ENCODE measurements around the gene RARS1.

DNA sequence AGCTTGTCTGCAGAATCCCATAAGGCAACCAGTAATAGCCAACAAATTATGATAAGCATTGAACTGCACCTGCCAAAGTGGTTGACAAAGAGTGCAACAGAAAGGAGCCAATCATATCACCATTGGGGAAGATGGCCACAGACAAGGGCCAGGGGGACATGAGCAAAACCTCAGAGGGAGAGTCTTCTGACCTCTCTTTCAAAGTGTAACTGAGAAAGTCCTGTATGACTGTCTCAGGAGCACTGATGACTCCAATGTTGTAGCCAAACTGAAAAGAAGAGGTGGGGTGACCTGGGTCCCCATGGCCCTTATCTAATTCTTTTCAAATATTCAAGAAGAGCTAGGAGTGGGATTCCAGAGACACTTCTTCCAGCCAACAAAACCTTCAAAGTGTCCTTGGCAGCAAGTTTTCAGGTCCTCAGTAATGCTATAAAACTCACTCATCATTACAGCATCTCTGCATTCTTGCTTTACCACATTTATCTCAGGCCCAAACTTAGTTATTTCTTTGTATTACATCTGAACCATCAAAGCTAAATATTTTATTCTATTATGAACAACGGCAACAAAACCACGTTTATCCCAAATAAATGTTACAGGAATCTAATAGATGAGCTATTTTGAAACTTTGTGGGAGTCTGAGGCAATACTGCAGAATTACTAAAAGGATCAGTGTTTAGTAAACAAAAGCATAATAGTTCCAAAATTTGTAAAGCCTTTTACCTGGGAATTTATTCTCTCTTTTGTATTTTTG, 67.3 kb downstream of the RARS1 start:
- TF ChIP-seq, protein P1, sequence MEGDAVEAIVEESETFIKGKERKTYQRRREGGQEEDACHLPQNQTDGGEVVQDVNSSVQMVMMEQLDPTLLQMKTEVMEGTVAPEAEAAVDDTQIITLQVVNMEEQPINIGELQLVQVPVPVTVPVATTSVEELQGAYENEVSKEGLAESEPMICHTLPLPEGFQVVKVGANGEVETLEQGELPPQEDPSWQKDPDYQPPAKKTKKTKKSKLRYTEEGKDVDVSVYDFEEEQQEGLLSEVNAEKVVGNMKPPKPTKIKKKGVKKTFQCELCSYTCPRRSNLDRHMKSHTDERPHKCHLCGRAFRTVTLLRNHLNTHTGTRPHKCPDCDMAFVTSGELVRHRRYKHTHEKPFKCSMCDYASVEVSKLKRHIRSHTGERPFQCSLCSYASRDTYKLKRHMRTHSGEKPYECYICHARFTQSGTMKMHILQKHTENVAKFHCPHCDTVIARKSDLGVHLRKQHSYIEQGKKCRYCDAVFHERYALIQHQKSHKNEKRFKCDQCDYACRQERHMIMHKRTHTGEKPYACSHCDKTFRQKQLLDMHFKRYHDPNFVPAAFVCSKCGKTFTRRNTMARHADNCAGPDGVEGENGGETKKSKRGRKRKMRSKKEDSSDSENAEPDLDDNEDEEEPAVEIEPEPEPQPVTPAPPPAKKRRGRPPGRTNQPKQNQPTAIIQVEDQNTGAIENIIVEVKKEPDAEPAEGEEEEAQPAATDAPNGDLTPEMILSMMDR (IDR thresholded peaks at IDR 0.05), result no peak
- TF ChIP-seq POLR2A (IDR thresholded peaks at IDR 0.05), result no peak
